PC-9 (cell line): ENCODE results near the gene TMEM51.

Source experiments
- EZH2 ChIP-seq: fragments of 200-600 bp; sonication (generic); IDR thresholded peaks from 2 replicates; pipeline ENCODE4 v1.8.0; 2017; ENCODE audit warnings: antibody characterized with exemption, low read depth
- TF ChIP-seq, protein P1 (sequence below): fragments of 200-600 bp; sonication (generic); conservative IDR thresholded peaks from 2 replicates; pipeline ENCODE4 v1.6.1; 2017; ENCODE audit warnings: mixed run types, antibody characterized with exemption, mild to moderate bottlenecking, moderate library complexity

DNA sequence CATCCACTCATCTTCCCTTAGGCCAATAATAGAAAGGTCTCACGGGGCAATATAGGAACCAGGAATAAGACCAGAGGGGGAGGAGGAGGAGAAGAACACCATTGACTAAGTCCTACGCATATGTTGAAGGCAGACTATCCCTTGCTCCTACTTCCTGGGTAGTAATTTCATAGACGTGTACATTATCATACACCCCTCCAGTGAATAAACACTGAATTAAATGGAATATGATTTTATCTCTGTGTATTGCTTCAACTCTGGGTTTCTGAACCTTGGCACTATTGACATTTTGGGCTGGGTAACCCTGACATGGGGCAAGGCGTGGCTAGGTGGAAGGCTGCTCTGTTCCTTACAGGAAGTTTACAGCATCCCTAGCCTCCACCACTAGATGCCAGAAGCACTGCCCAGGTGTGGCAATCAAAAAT is 76.2 kb downstream of the TMEM51 start:
- TF ChIP-seq, protein P1, sequence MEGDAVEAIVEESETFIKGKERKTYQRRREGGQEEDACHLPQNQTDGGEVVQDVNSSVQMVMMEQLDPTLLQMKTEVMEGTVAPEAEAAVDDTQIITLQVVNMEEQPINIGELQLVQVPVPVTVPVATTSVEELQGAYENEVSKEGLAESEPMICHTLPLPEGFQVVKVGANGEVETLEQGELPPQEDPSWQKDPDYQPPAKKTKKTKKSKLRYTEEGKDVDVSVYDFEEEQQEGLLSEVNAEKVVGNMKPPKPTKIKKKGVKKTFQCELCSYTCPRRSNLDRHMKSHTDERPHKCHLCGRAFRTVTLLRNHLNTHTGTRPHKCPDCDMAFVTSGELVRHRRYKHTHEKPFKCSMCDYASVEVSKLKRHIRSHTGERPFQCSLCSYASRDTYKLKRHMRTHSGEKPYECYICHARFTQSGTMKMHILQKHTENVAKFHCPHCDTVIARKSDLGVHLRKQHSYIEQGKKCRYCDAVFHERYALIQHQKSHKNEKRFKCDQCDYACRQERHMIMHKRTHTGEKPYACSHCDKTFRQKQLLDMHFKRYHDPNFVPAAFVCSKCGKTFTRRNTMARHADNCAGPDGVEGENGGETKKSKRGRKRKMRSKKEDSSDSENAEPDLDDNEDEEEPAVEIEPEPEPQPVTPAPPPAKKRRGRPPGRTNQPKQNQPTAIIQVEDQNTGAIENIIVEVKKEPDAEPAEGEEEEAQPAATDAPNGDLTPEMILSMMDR: no peak
- no peak for TF ChIP-seq EZH2
